HEK293T (cell line): ENCODE results near the gene PRSS57.

Experiments
- BHLHE40 ChIP-seq: fragments of 450-650 bp; IDR thresholded peaks from 2 replicates; pipeline ENCODE4 v1.6.1; 2016; ENCODE audit warnings: mild to moderate bottlenecking, moderate library complexity, borderline replicate concordance
- CTBP1 ChIP-seq: fragments of 450-650 bp; IDR thresholded peaks from 2 replicates; pipeline ENCODE4 v1.6.1; 2016; ENCODE audit warnings: borderline replicate concordance
- ELF4 ChIP-seq: fragments of 450-650 bp; IDR thresholded peaks from 2 replicates; pipeline ENCODE4 v1.6.1; 2017; ENCODE audit warnings: antibody characterized with exemption
- FOXK2 ChIP-seq: fragments of 450-650 bp; IDR thresholded peaks from 2 replicates; pipeline ENCODE4 v1.6.1; 2016; ENCODE audit warnings: mild to moderate bottlenecking
- FOXM1 ChIP-seq: fragments of 450-650 bp; IDR thresholded peaks from 2 replicates; pipeline ENCODE4 v1.6.1; 2017; ENCODE audit warnings: mild to moderate bottlenecking, borderline replicate concordance
- L3MBTL2 ChIP-seq: fragments of 450-650 bp; conservative IDR thresholded peaks from 2 replicates; pipeline ENCODE4 v1.6.1; 2016; ENCODE audit warnings: mild to moderate bottlenecking
- PKNOX1 ChIP-seq: fragments of 450-650 bp; IDR thresholded peaks from 2 replicates; pipeline ENCODE4 v1.6.1; 2016
- SP1 ChIP-seq: fragments of 450-650 bp; IDR thresholded peaks from 2 replicates; pipeline ENCODE4 v1.6.1; 2017
- SUZ12 ChIP-seq: fragments of 450-650 bp; IDR thresholded peaks from 2 replicates; pipeline ENCODE4 v1.6.1; 2016; ENCODE audit warnings: mild to moderate bottlenecking
- ZNF384 ChIP-seq: fragments of 450-650 bp; IDR thresholded peaks from 2 replicates; pipeline ENCODE4 v1.6.1; 2016

DNA sequence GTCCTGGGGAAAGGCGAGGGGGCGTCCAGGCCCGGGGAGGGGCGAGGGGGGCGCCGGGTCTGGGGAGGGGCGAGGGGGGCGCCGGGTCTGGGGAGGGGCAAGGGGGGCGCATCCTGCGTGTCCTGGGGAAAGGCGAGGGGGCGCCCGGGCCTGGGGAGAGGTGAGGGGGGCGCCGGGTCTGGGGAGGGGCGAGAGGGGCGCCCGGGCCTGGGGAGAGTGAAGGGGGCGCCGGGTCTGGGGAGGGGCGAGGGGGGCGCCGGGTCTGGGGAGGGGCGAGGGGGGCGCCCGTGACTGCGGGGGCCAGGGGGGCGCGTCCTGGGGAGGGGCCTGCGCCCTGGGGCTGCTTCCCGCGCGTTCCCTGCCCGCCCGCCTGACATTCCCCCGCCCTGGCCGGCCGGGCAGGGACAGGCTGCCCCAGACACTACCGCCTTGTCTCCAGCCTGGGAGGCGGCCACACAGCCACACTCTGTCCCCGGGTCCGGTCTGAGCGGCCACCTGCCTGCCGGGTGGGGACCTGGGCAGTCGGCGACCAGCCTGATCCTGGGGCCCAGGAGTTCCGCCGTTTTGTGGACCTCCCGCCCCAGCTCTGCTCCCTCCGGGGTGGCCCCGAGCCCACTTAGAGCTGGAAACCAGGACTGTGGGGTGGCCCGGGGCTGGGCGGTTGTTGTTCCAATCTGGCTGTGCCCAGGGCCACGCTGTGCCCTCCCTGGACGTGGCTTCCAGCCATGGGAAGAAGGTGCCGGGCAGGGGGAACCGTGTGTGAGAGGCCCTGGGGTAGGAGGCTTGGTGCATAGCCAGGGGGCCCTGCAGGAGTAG lies 25.3 kb upstream of the PRSS57 start:
- no peak for TF ChIP-seq SP1
- no peak for TF ChIP-seq SUZ12
- TF ChIP-seq ZNF384: no peak
- TF ChIP-seq L3MBTL2: no peak
- TF ChIP-seq PKNOX1: no peak
- TF ChIP-seq BHLHE40: no peak
- no peak for TF ChIP-seq ELF4
- no peak for TF ChIP-seq CTBP1
- no peak for TF ChIP-seq FOXM1
- no peak for TF ChIP-seq FOXK2
